K562 (cell line): Measurements from ENCODE around the gene CLEC2B. TPM values are rescaled to one million over a fixed set of nuclear protein-coding genes. Genes with fewer than 3 reads are reported as not detected.

Experiments used
- ATAC-seq: fragments of 200-7000 bp; cut with Tn5 transposase; 3 replicates; pipeline ENCODE4 v1.9.1; 2020; ENCODE audit warnings: moderate library complexity
- BruUV-seq: library from RNA; stranded (reverse); fragments of 400-500 nt; replicated peaks from 2 replicates; lab custom pipeline; 2021; lab: Mats Ljungman, UMichigan
- CTCF ChIA-PET: fragments of 300-600 bp; formaldehyde crosslinking; extraction: SDS; loops from one replicate; lab custom pipeline; 2021; ENCODE audit warnings: low intra/inter-chr PET ratio; lab: Yijun Ruan, JAX
- POLR2A ChIA-PET: fragments of 300-600, 350-650 bp; sonication (Branson Sonifier 250); formaldehyde crosslinking; extraction: SDS; loops from one replicate; lab custom pipeline; 2021; ENCODE audit warnings: antibody characterized with exemption, inconsistent platforms; lab: Yijun Ruan, JAX
- DNase-seq, 4 experiments: peaks; one replicate each; pipeline versions ENCODE4 v3.0.0 to v3.0.0-alpha.2; 2011 to 2018; ENCODE audit warnings: low spot score in 3 of 4, mixed read lengths in 3 of 4; ENCODE audit errors: extremely low read depth in 1 of 4
- FAIRE-seq: peaks from 2 replicates; lab custom pipeline; 2011; peaks lifted over from hg19 to GRCh38; lab: Jason Lieb, UNC
- H2AFZ ChIP-seq: 2 replicates; pipeline ENCODE4 v1.6.0; 2011; ENCODE audit warnings: low read depth, low read length, control low read depth, inconsistent platforms
- H3K27ac ChIP-seq: fragments of 200-600 bp; 3 replicates; pipeline ENCODE4 v1.8.0; 2011; ENCODE audit warnings: low read depth, mild to moderate bottlenecking, control low read depth, inconsistent platforms, low read length, moderate library complexity, mixed read lengths; ENCODE audit errors: extremely low read depth
- H3K27me3 ChIP-seq, 2 experiments: fragments of 300-600 bp in 1 of 2; 2 replicates in 1 of 2; 3 replicates in 1 of 2; pipeline versions ENCODE4 v1.6.0 to v1.8.0; 2011; ENCODE audit warnings: inconsistent platforms in 2 of 2, low read length in 2 of 2, mild to moderate bottlenecking in 1 of 2, mixed read lengths in 1 of 2, moderate library complexity in 1 of 2; ENCODE audit not compliant: control insufficient read depth in 2 of 2, insufficient read depth in 2 of 2
- H3K36me3 ChIP-seq: fragments of 300-600 bp; 3 replicates; pipeline ENCODE4 v1.8.0; 2011; ENCODE audit warnings: mild to moderate bottlenecking, low read length, inconsistent platforms; ENCODE audit not compliant: control insufficient read depth, insufficient read depth
- H3K4me1 ChIP-seq, 2 experiments: fragments of 200-600 bp in 1 of 2; replicated peaks in 1 of 2; 2 replicates in 1 of 2; 3 replicates in 1 of 2; pipeline versions ENCODE4 v1.5.1 to v1.8.0; 2011; ENCODE audit warnings: inconsistent platforms in 2 of 2, low read length in 2 of 2, mild to moderate bottlenecking in 1 of 2, mixed read lengths in 1 of 2, moderate library complexity in 1 of 2; ENCODE audit not compliant: control insufficient read depth in 2 of 2, insufficient read depth in 2 of 2
- H3K4me2 ChIP-seq: 2 replicates; pipeline ENCODE4 v1.6.1; 2011; ENCODE audit warnings: low read length, control low read depth, inconsistent platforms, mixed read lengths; ENCODE audit not compliant: insufficient read depth
- H3K4me3 ChIP-seq: fragments of 200-600 bp; sonication (generic), shearing (Covaris generic); 2 replicates; pipeline ENCODE4 v1.5.1; 2016; ENCODE audit warnings: control low read depth, inconsistent platforms
- H3K79me2 ChIP-seq: fragments of 200-600 bp; 3 replicates; pipeline ENCODE4 v1.8.0; 2011; ENCODE audit warnings: low read length, inconsistent platforms; ENCODE audit not compliant: control insufficient read depth, insufficient read depth
- H3K9ac ChIP-seq, 2 experiments: 2 replicates each; pipeline versions ENCODE4 v1.6.0 to v1.6.1; 2011; ENCODE audit warnings: low read depth in 2 of 2, low read length in 2 of 2, control low read depth in 1 of 2, inconsistent platforms in 1 of 2, mild to moderate bottlenecking in 1 of 2, mixed read lengths in 1 of 2; ENCODE audit not compliant: insufficient read depth in 1 of 2
- H3K9me1 ChIP-seq: one replicate; pipeline ENCODE4 v1.6.0; 2011; ENCODE audit warnings: inconsistent platforms, mild to moderate bottlenecking, low read length, moderate library complexity; ENCODE audit not compliant: control insufficient read depth, insufficient read depth
- H3K9me3 ChIP-seq: replicated peaks from 2 replicates; pipeline ENCODE4 v1.5.1; 2011; ENCODE audit warnings: low read depth, low read length, inconsistent platforms; ENCODE audit not compliant: control insufficient read depth, insufficient read depth
- H4K20me1 ChIP-seq: replicated peaks from 2 replicates; pipeline ENCODE4 v1.6.1; 2011; ENCODE audit warnings: low read length, inconsistent platforms, mixed read lengths; ENCODE audit not compliant: control insufficient read depth, insufficient read depth
- NCOA6 ChIP-seq: fragments of 450-650 bp; IDR thresholded peaks from 2 replicates; pipeline ENCODE4 v1.6.1; 2017; ENCODE audit warnings: mild to moderate bottlenecking
- PPARD ChIP-seq: fragments of 250-450 bp; sonication (Bioruptor Pico); IDR thresholded peaks from 2 replicates; pipeline ENCODE4 v1.8.0; 2022; ENCODE audit warnings: inconsistent platforms, mild to moderate bottlenecking, moderate library complexity
- SRSF9 ChIP-seq: fragments of 200-400 bp; formaldehyde crosslinking; IDR thresholded peaks from 2 replicates; pipeline ENCODE4 v1.6.1; 2017; ENCODE audit warnings: low read depth, low read length, borderline replicate concordance
- TCF7 ChIP-seq: sonication (generic); IDR thresholded peaks from 2 replicates; pipeline ENCODE4 v1.6.1; 2016; ENCODE audit warnings: antibody characterized with exemption, borderline replicate concordance
- ZBTB7A ChIP-seq: IDR thresholded peaks from 2 replicates; pipeline ENCODE4 v1.6.1; 2011; ENCODE audit warnings: low read depth, mild to moderate bottlenecking, low read length, moderate library complexity, borderline replicate concordance; ENCODE audit not compliant: control insufficient read depth
- ZNF165 ChIP-seq: fragments of 250-450 bp; sonication (Bioruptor Pico); IDR thresholded peaks from 2 replicates; pipeline ENCODE4 v1.4.0; 2020; ENCODE audit warnings: borderline replicate concordance
- WGBS: fragments of 100-300 bp; shearing (Covaris generic); methylation state at CpG from one replicate; pipeline ENCODE4 v1.1.6; 2016; ENCODE audit warnings: low coverage, mixed read lengths; ENCODE audit not compliant: insufficient coverage; ENCODE audit errors: missing lambda C conversion rate; 5-methylcytosine and 5-hydroxymethylcytosine counted together
- in situ Hi-C: fragments of 300-500 bp; cut with MboI; formaldehyde crosslinking; loops from 4 replicates; pipeline ENCODE4 v1.15.0; 2018; ENCODE audit warnings: inconsistent platforms, mixed read lengths
- intact Hi-C: fragments of 100-400 bp; cut with micrococcal nuclease; formaldehyde crosslinking; loops from 2 replicates; pipeline ENCODE4 v1.14.2; 2022
- polyA plus RNA-seq, 8 experiments: library from polyadenylated mRNA; depleted of rRNA in 4 of 8; stranded (reverse) in 5 of 8; unstranded in 3 of 8; fragments of >200 nt; fragmentation: Nextera tagmentation in 2 of 8; fragmentation: Illumina TruSeq in 1 of 8; extraction: Ambion mirVana in 2 of 8; extraction: Trizol in 1 of 8; gene quantifications; 2 replicates each; pipeline versions ENCODE4 v1.2.1 to v1.2.3, GENCODE V29; 2011 to 2014; ENCODE audit warnings: inconsistent platforms in 1 of 8, missing spikeins in 1 of 8
- total RNA-seq, 7 experiments: library from RNA; depleted of rRNA in 6 of 7; stranded (reverse); fragments of >200 nt in 6 of 7; fragmentation: Illumina TruSeq in 2 of 7; extraction: Trizol in 2 of 7; gene quantifications; 2 replicates each; pipeline versions ENCODE4 v1.2.1 to v1.2.3, GENCODE V29; 2011 to 2021; ENCODE audit warnings: low replicate concordance in 1 of 7

Gene CLEC2B
- total and polyA plus RNA-seq, 9 of the 15 experiments (the other 6 are each of a cell fraction or from before 2014, with no cell fraction given) = 1.3 to 5.9 (median 2.9) TPM

- TF ChIP-seq ZBTB7A (no peak), TCF7 (no peak), PPARD (CRISPR knock-in tag) (no peak), NCOA6 (no peak), SRSF9 (no peak)
- TF ChIP-seq, all 486 proteins: peak for 0
Observed at GRCh38 chr12:9909724-9910123, 40.6 kb upstream of the CLEC2B start (continued).

GRCh38 chr12:9908350-9908749 is 39.2 kb upstream of the CLEC2B start:
- H3K27ac ChIP-seq = no peak overlapping the region
- H3K36me3 ChIP-seq = no peaks in the 10 kb centered on the region
- H3K9me3 ChIP-seq = 0 out of 2 replicates have a peak, but pooled peaks cover 2% of the 10 kb centered on the region
- H4K20me1 ChIP-seq = no peaks in the 10 kb centered on the region
- ChIA-PET CTCF (no interaction called here), POLR2A (no interaction called here)
- ATAC-seq (no peak), FAIRE-seq (no peak), DNase-seq (no peak)
- no peak overlapping the region for H3K9ac ChIP-seq
- 27% methylated on average over 4 of the region's 4 CpGs for WGBS
- H3K4me3 ChIP-seq = no peak overlapping the region
- no peak overlapping the region for H2AFZ ChIP-seq
- H3K4me2 ChIP-seq = no peak overlapping the region
- intact Hi-C loops = loop anchor here (1.0 kb wide), 1 partner anchor 94 kb away; no protein-coding TSS in a partner anchor
- no TSS peak for BruUV-seq
- H3K9me1 ChIP-seq = no peaks in the 10 kb centered on the region
- no peaks in the 10 kb centered on the region for H3K27me3 ChIP-seq
- H3K79me2 ChIP-seq = no peaks in the 10 kb centered on the region
- no peaks in the 10 kb centered on the region; a peak in 1 of 5 replicates for H3K4me1 ChIP-seq
- TF ChIP-seq ZNF165 (CRISPR knock-in tag) = no peak
- in situ Hi-C loops = no loop called here
